NCI-H146 treated with DMSO at 0.1 percent for 48 hours (cell line): Measurements from ENCODE around the gene PRDM7.
"Not testable (repeated sequence)": the region's sequence is repeated elsewhere in the genome, so short reads cannot be mapped to it uniquely, and the experiment has no call there.

Experiments used
- DNase-seq: peaks from one replicate; lab custom pipeline; 2025; ENCODE audit not compliant: unreplicated experiment; lab: John Stamatoyannopoulos, UW

PRDM7 gene

DNA sequence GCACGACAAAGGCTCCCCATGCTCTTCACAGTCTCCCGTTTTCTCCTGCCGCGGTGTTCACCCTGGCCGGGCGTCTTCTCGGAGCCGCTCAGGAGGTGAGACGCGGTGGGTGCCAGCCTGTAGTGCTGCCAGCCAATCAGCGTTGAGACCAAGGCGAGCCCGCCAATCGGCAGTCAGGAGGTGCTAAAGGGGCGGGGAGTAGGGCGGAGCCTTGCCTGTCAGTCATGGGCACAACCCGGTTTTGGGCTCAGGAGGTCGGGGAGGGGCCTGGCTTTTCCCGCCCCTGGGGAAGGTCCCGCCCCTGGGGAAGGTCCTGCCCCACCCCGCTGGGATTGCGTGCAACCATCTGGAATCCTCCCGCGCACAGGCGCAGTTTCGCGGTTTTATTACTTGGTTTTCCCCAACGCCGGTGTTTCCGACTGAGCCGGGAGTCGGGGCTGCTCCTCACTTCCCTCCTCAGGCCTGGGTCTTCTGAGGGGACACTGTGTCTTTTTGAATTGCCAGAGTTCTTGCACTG is at the start of gene PRDM7:
Gene PRDM7 (minus strand): TSS at position 92 of the 517 bp plus-strand sequence. CDS start 1,421 bp downstream, outside the sequence.
- DNase-seq: peak; percentile 90

DNA sequence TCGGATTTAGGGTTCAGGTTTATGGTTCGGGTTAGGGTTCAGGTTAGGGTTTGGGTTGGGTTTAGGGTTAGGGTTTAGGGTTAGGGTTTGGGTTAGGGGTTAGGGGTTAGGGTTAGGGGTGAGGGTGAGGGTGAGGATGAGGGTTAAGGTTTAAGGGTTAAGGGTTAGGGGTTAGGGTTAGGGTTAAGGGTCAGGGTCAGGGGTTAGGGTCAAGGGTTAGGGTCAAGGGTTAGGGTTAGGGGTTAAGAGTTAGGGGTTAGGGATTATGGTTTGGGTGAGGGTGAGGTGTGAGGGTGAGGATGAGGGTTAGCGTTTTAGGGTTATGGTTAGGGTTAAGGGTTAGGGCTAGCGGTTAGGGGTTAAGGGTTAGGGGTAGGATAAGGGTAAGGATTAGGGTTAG is 44.7 kb upstream of the PRDM7 start:
- not testable (repeated sequence) for DNase-seq

DNA sequence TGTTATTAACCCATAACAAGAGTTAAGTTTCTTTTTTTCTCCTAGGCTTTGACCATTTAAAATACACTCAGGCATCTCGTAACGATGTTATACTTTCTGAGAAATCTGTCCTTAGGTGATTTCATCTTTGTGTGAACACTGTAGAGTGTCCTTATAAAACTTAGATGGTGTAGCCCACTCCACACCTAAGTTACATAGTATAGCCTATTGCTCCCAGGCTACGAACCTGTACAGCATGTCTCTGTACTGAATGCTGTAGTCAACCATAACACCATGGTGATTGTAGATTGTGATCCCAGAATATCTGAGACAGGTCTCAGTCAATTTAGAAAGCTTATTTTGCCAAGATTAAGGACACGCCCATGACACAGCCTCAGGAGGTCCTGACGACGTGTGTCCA is 30.5 kb upstream of the PRDM7 start:
- DNase-seq: not testable (repeated sequence)

DNA sequence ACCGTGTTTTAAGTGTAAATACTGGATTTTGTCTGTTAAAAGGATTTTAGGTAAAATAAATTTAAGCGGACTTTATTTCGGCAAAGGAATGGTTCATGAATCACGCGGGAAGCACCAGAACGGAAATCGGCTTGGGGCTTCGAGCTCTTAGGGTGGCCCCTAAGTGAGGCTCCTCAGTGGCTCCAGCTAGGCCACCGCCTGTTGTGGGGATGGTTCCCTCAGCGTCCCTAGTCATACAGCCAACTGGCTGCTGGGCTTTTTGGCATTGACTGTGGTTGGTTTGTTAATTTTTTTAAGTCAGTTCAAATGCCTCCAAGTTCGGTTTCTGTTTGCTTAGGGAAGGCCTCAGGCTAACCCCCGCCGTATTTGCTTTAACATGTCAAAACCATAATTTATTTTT is 29.9 kb upstream of the PRDM7 start:
- DNase-seq: not testable (repeated sequence)

DNA sequence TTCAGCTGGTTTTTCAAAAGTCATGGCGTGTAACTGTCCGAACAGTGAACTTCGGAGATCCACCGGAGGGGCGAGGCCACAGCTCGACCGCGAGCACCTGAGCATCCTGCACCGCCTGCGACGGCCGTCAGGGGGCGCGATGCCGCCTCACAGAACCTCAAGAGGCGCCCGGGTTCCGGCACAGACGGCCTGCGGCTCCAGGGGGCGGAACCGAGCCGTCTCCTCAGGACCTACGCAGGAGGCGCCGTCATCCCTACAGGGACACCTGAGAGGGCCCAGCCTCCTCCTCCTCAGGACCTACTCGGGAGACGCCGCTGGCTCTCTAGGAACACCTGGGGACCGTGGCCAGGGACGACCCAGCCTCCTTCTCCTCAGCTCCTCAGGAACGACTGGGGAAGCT is 29.1 kb upstream of the PRDM7 start:
- not testable (repeated sequence) for DNase-seq

DNA sequence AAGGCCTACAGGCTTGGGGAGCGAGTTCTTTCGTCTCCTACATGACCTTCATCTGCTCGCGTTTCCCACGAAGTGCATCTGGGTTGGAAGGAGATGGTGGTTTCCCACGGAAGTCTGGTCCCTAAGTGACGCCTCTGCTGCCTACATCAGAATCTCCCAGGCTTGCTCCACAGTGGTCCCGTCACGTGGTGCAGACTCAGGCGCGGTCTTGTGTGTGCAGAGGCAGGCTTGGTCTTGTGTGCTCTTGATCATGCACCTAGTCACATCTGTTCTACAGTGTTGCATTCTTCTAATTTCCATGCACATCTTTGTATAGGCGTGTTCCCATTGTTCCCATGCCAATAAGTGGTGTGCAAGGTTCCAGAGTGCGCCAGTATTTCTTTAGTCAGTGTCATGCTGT is 27.6 kb upstream of the PRDM7 start:
- not testable (repeated sequence) for DNase-seq

DNA sequence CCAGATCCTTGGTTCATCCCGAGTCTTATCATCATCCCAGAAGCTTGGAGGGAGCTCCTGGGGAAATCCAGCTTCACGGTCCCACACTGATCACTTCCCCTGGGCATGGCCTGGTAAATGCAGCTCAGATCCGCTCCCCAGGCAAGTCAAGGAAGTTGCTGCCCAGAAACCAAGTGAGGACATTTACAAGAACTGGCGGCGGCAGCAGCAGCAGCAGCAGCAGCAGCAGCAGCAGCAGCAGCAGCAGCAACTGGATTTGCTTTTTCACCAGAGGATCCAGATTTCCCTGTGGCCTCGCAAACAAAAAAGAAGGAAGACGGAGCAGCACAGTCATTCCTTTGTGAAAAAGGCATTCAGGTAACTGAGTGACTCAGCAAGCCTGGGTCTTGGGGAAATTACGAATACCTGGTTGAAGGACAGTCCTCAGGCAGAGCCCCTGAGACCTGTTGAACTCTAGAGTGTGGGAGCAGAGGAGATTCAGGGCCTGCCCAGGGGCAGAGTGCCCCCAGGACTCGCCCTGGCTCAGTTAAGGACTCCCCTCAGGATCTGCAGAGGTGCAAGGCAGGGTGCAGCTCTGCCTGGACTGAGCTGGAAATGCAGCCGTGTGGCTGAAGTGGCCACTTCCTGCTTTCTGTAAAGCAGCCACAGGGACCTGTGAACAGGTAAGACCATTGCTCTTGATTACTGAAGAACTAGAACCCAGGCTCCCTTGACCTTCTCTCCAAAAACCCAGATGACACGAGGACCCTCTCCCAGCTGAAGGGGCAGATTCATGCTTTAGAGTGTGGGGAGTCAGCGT is 25.2 kb upstream of the PRDM7 start:
- not testable (repeated sequence) for DNase-seq

DNA sequence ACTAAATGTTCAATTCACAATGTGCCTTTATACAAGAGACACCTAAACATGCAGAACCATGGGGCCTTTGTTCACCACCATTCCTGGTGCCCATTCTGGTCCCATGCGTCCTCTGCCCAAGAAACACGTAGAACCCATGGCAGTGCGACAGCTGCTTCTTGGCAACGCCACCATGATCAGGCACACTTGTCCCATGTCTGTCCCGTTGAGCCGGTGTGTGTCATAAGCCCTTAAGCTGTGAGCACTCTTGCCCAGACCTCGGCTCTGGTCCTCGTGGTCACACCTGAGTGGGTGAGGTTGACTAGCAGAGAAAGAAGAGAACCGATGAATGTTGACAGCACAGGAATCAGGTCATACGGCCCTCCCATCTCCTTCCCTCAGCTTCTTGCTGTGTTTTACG is 24.2 kb upstream of the PRDM7 start:
- DNase-seq: not testable (repeated sequence)

DNA sequence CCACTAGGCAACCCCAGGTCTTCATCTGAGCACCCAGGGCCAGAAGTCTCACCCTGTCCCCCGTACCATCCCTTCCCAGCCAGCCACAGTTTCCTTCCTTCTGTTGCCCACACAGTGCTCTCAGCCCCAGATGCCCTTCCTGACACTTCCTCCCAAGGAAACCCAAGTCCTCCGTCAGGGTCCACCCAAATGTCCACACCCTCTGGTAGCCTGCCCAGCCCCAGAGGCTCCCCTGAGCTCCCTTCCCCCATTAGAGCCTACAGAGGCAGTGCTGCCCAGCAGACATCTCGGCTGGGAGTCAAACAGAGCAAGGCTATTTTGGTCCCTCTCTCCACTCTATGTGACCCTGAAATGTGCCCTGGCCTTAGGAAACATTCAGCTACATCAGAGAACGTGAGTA is 23.7 kb upstream of the PRDM7 start:
- DNase-seq: not testable (repeated sequence)

DNA sequence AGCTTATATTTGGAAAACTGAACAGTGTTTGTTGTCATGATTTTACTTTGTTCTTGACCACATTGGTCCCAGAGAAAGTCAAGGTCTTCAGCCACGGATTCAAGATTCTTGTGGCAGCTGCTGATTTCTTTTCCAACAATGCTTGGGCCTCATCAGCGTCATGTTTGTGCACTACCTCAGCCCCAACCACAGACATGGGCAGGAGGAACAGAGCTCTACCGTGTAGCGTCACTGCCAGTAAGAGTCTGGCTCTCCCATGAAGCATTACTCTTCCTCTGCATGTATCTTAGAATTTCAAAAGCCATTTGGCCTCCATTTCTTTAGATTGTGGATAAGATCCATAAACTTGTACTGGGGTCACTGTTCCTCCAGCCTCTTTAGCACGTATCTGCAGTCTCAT is 23.1 kb upstream of the PRDM7 start:
- DNase-seq: not testable (repeated sequence)

DNA sequence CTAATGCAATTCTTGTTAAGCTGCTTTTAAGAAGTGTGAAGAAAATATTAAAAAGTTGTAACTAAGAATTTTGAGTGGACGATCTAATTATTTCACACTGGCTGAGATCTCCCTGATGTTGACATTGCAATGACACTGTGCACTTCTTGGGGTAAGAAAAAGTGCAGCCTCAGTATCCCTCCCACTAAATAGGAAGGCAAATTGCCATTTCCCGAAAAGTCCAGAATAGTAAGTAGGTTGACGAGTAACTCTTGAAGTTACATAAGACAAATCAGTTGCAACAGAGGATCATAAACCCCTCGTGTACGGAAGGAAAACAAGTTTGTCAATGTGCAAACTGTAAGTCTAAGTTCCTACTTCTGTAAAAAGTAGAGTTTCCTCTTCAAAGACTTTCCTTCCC is 21.8 kb upstream of the PRDM7 start:
- DNase-seq: not testable (repeated sequence)

DNA sequence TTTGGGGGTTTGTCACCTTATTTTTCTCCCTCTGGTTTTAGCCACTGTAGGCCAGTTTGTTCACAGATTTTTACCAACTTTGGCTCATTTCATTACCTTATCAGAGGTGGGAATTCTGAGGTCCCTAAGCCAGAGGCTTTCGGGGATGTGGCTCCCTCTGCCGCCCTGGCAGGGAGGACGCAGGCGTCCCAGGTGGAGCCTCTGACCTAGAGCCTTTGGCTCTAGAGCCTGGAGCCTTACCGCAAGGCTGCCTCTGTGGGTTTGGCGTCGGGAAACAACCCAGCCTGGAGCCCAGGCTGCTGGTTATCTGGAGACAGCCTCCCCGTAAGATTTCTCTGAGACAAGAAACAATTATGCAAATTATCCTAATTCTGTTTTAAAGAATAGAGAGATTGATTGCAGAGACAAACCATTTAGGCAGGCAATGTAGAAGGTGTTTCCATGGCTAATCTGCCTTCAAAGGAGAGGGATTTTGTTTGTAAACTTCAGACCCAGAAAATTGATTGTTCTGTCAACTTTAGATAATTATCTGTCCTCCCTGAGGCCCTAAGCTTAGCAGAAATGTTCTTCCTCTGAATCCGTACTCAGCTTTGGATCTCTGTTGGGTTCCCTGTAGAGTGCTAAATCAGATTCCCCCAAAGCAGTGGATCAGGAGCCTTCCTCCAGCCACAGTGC is 20.0 kb upstream of the PRDM7 start:
- DNase-seq: not testable (repeated sequence)

DNA sequence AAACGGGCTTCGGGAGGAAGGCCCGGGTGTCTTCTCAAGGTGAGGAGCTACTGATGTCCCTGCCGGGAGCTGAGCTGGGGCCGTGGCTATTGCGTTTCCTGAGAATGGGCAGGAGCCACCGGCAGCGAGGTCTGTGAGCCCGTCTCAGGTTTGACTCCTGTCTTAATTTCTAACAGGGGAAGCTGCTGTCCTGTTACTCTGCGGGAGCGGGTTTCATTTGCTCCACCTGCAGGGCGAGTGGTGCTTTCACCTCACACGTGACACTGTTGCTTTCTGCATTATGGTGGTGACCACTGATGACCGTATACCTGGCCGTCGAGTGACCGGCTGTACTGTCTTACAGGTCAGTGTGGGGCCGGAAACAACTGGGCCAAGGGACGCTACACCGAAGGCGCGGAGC is 17.7 kb upstream of the PRDM7 start:
- DNase-seq: not testable (repeated sequence)

DNA sequence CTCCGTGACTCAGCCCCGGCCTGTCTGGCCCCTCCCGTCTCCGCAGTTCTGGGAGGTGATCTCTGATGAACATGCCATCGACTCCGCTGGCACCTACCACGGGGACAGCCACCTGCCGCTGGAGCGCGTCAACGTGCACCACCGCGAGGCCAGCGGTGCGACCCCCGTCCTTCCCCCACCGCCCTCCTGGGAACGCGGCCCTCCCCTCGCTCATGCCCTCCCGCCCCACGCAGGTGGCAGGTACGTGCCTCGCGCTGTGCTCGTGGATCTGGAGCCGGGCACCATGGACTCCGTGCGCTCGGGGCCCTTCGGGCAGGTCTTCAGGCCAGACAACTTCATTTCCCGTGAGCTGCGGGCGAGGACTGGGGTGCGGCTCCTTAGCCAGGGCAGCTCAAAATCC is 17.2 kb upstream of the PRDM7 start:
- not testable (repeated sequence) for DNase-seq

DNA sequence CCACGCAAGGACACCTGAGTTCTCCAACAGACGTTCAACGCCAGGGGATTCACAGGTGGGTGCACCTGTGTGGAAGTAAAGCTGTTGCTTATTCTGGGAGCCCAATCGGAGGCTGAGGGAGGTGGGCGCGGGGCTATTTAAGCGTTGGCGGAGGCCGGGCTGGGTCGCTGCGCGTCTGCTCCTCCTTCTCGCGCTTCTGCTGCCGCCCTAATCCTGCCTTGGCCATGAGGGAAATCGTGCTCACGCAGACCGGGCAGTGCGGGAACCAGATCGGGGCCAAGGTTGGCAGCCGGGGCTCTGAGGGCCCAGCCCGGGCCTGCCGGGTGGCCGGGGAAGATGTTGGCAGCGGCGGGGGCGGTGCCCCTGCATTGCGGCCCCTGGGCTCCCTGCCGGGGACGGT is 16.7 kb upstream of the PRDM7 start:
- not testable (repeated sequence) for DNase-seq

DNA sequence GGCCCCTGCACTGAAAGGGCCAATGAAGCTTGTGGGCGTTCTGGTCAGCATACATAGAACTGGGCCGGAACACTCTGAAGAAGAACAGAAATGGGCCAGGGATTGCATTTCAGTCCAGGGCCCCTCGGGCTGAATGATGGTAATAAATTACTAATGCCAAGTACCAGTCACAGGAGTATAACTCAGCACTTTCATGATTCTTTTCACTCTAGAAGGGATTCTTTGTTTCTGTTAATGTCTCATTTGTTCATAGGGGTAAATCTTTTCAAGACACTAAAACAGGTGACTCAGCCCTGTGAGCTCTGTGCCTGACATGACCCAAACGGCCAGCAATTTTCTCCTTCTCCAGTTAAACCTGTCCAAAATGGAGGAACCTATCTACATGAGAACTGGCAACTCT is 15.7 kb upstream of the PRDM7 start:
- DNase-seq: not testable (repeated sequence)

DNA sequence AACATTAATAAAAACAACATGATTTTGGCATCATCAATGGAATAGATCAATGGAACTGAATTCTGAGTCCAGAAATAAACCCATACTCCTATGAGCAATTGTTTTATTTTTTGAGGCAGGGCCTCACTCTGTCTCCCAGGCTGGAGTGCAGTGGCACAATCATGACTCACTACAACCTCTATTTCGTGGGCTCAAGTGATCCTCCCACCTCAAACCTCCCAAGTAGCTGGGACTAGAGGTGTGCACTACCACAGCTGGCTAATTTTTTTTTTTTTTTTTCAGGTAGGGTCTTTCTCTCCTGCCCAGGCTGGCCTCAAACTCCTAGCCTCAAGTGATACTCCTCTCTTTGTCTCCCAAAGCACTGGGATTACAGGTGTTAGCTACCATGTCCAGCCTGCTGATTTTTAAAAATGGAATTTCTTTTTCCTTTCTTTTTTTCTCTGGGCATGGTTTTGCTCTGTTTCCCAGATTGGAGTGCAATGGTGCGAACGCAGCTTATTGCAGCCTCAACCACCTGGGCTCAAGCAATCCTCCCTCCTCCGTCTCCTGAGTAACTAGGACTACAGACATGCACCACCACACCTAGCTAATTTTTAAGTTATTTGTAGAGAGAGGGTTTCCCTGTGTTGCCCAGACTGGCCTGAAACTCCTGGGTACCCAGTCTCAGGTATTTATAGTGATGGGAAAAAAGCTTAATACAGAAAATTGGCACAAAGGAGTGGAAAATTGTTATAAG is 7.3 kb upstream of the PRDM7 start:
- no peak for DNase-seq

DNA sequence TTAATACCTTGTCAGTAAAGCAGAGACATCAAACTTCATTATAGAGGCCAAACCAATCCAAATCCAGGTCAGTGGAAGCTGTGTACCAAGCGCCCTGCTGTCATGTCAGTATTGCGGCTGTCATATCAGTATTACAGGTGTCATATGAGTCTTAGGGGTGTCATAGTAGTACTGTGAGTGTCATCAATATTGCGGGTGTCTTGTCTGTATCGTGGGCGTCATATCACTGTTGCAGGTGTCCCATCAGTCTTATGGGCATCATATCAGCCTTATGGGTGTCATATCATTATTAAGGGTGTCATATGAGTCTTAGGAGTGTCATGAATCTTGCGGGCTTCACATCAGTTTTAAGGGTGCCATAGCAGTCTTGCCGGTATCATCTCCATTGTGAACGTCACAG is 6.0 kb upstream of the PRDM7 start:
- DNase-seq: no peak

DNA sequence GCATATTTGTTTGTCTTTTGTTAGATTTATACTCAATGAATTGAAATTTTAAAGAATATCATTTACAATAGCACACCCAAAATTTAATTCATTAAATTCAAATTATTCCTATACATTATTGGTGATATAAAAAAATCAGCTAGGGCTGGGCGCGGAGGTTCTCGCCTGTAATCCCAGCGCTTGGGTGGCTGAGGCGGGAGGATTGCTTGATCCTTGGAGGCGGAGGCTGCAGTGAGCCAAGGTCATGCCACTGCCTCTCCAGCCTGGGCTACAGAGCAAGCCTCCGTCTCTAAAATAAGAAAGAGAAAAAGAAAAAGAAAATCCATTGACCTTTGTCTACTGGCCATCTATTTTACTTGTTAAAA is 4.5 kb upstream of the PRDM7 start:
- DNase-seq: no peak

DNA sequence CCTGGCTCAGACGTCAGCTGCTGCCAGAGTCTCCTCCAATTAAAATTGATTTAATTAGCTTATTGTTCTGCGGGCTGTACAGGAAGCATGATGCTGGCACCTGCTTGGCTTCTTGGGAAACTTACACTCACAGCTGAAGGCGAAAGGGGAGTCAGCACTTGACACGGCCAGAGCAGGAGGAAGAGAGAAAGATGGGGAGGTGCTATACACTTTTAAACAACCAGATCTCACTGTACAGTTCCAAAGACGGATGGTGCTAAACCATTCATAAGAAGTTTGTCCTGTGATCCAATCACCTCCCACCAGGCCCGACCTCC is 1.4 kb upstream of the PRDM7 start:
- peak; percentile 8 for DNase-seq

DNA sequence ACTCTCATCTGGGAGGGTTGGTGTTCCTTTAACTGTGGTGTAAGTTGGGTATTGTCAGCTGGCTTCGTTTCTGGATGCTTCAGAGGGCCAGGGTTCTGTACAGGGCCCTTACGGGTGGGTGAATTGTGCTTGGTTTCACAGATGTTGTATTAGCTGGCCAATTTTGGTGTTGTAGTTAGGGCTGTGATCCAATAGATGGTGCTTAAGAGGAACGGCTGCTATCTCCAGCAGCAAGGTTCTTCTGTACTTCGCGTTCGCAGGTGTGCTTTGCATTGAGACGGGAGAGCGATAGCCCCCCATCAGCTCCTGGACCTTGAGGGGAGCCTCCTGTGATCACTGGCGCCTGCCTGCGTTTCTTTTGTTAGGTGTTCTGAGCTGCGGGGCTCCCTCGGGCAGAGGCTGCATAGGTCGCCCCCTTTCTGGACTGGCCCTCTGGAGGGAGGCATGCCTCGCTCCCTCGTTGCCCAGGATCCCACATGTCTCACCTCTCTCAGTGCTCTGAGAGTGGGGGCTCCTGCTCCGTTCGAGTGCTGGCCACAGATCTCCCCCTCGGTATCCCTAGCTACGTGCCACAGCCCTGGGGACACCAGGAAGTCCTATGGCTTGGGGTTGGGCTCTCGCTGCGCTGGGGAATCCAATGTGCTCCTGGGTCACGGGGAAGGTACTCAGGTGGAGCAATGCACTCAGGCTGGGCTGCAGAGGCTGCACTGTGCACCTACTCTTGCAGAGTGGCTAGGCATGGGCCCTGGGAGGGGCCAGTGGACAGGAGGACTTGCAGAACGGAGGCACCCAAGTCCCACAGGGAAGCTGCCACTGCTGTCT is 837 bp upstream of the PRDM7 start:
- DNase-seq: peak; percentile 13
